WTC11 (cell line): ENCODE results near the gene RBM20.

ENCODE experiments used
- EMX1 ChIP-seq: fragments of 250-450 bp; sonication (Bioruptor Pico); IDR thresholded peaks from 2 replicates; pipeline ENCODE4 v1.8.0; 2021; ENCODE audit warnings: mild to moderate bottlenecking
- TF ChIP-seq, protein P1 (sequence below): fragments of 200-600 bp; IDR thresholded peaks from 2 replicates; pipeline ENCODE4 v1.8.0; 2022; ENCODE audit warnings: antibody characterized with exemption

DNA sequence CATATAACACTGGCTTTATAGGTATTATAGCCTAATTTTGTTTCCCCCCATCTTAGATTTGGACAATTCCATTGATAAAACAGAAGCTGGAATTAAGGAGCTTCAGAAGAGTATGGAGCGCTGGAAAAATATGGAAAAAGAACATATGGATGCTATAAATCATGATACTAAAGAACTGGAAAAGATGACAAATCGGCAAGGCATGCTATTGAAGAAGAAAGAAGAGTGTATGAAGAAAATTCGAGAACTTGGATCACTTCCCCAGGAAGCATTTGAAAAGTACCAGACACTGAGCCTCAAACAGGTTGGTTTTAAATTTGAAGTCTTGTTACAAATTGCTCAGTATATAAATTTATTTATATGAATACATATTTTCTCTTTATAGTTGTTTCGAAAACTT lies 42.6 kb upstream of the RBM20 start:
- TF ChIP-seq, protein P1, sequence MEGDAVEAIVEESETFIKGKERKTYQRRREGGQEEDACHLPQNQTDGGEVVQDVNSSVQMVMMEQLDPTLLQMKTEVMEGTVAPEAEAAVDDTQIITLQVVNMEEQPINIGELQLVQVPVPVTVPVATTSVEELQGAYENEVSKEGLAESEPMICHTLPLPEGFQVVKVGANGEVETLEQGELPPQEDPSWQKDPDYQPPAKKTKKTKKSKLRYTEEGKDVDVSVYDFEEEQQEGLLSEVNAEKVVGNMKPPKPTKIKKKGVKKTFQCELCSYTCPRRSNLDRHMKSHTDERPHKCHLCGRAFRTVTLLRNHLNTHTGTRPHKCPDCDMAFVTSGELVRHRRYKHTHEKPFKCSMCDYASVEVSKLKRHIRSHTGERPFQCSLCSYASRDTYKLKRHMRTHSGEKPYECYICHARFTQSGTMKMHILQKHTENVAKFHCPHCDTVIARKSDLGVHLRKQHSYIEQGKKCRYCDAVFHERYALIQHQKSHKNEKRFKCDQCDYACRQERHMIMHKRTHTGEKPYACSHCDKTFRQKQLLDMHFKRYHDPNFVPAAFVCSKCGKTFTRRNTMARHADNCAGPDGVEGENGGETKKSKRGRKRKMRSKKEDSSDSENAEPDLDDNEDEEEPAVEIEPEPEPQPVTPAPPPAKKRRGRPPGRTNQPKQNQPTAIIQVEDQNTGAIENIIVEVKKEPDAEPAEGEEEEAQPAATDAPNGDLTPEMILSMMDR: no peak
- no peak for TF ChIP-seq EMX1
